Endothelial cell of umbilical vein (primary cell): ENCODE results near the gene ZNF441. TPM values are rescaled to one million over a fixed set of nuclear protein-coding genes. Genes with fewer than 3 reads are reported as not detected.

Experiments
- BruUV-seq: library from RNA; stranded (reverse); fragments of 400-500 nt; replicated peaks from 2 replicates; lab custom pipeline; 2021; lab: Mats Ljungman, UMichigan
- CTCF ChIA-PET: fragments of 300-600, 350-600 bp; sonication (Branson Sonifier 250); formaldehyde crosslinking; loops from one replicate; lab custom pipeline; 2021; ENCODE audit warnings: antibody characterized with exemption, inconsistent platforms; lab: Charles Lee
- POLR2A ChIA-PET: fragments of 300-600, 350-600 bp; sonication (Branson Sonifier 250); formaldehyde crosslinking; loops from one replicate; lab custom pipeline; 2021; ENCODE audit warnings: antibody characterized with exemption, inconsistent platforms; lab: Charles Lee
- DNase-seq: peaks from one replicate; pipeline ENCODE4 v3.0.0-alpha.2; 2011; ENCODE audit warnings: low read depth, low spot score
- FAIRE-seq: peaks from 2 replicates; lab custom pipeline; 2011; peaks lifted over from hg19 to GRCh38; lab: Jason Lieb, UNC
- H2AFZ ChIP-seq: 2 replicates; pipeline ENCODE4 v1.6.0; 2012; ENCODE audit warnings: low read depth, low read length, control low read depth, inconsistent platforms
- H3K27ac ChIP-seq: 2 replicates; pipeline ENCODE4 v1.5.1; 2011; ENCODE audit warnings: low read depth, mild to moderate bottlenecking, control low read depth, low read length, moderate library complexity; ENCODE audit not compliant: insufficient read depth
- H3K27me3 ChIP-seq, 2 experiments: 2 replicates each; pipeline versions ENCODE4 v1.6.0 to v1.6.1; 2011; ENCODE audit warnings: low read length in 2 of 2, mixed read lengths in 1 of 2; ENCODE audit not compliant: control insufficient read depth in 2 of 2, insufficient read depth in 2 of 2
- H3K36me3 ChIP-seq, 2 experiments: 2 replicates in 1 of 2; 3 replicates in 1 of 2; pipeline ENCODE4 v1.5.1; 2011; ENCODE audit warnings: low read length in 2 of 2, mild to moderate bottlenecking in 1 of 2, moderate library complexity in 1 of 2; ENCODE audit not compliant: control insufficient read depth in 2 of 2, insufficient read depth in 2 of 2; ENCODE audit errors: extremely low read depth in 1 of 2
- H3K4me1 ChIP-seq: 3 replicates; pipeline ENCODE4 v1.5.1; 2011; ENCODE audit warnings: mild to moderate bottlenecking, low read length; ENCODE audit not compliant: control insufficient read depth, insufficient read depth; ENCODE audit errors: extremely low read depth
- H3K4me2 ChIP-seq: 2 replicates; pipeline ENCODE4 v1.6.1; 2011; ENCODE audit warnings: low read length, control low read depth, mixed read lengths; ENCODE audit not compliant: insufficient read depth
- H3K4me3 ChIP-seq, 3 experiments: fragments of 200-600 bp in 1 of 3; sonication (generic), shearing (Covaris generic) in 1 of 3; replicated peaks in 1 of 3; 2 replicates each; pipeline ENCODE4 v1.5.1; 2011 to 2016; ENCODE audit warnings: control low read depth in 3 of 3, low read length in 3 of 3, mild to moderate bottlenecking in 2 of 3, inconsistent platforms in 1 of 3, low read depth in 1 of 3, moderate library complexity in 1 of 3; ENCODE audit not compliant: insufficient read depth in 1 of 3
- H3K79me2 ChIP-seq: 2 replicates; pipeline ENCODE4 v1.6.0; 2012; ENCODE audit warnings: low read length, inconsistent platforms; ENCODE audit not compliant: control insufficient read depth, insufficient read depth
- H3K9ac ChIP-seq: replicated peaks from 2 replicates; pipeline ENCODE3; 2011; ENCODE audit warnings: low read length, control low read depth; ENCODE audit not compliant: insufficient read depth; ENCODE audit errors: extremely low read depth
- H3K9me1 ChIP-seq: replicated peaks from 3 replicates; pipeline ENCODE4 v1.6.0; 2011; ENCODE audit warnings: mild to moderate bottlenecking, low read length; ENCODE audit not compliant: control insufficient read depth, insufficient read depth; ENCODE audit errors: extremely low read depth
- H3K9me3 ChIP-seq: replicated peaks from 2 replicates; pipeline ENCODE4 v1.5.1; 2012; ENCODE audit warnings: low read length, inconsistent platforms; ENCODE audit not compliant: control insufficient read depth, insufficient read depth
- H4K20me1 ChIP-seq: replicated peaks from 2 replicates; pipeline ENCODE3; 2011; ENCODE audit warnings: mild to moderate bottlenecking, low read length; ENCODE audit not compliant: control insufficient read depth, insufficient read depth; ENCODE audit errors: extremely low read depth
- CTCF ChIP-seq, 2 donors: IDR thresholded peaks; 1 replicate in 1 of 2; 2 replicates in 1 of 2; pipeline ENCODE4 v1.5.1; 2011; ENCODE audit warnings: low read length in 2 of 2, mild to moderate bottlenecking in 2 of 2, moderate library complexity in 2 of 2, control low read depth in 1 of 2, inconsistent platforms in 1 of 2, low read depth in 1 of 2; ENCODE audit not compliant: insufficient read depth in 1 of 2; ENCODE audit errors: extremely low read depth in 1 of 2
- EZH2 ChIP-seq: IDR thresholded peaks from 2 replicates; pipeline ENCODE4 v1.6.1; 2012; ENCODE audit warnings: borderline replicate concordance, low read depth, mild to moderate bottlenecking, moderate library complexity, low read length, inconsistent platforms; ENCODE audit not compliant: severe bottlenecking
- FOS ChIP-seq: IDR thresholded peaks from 2 replicates; pipeline ENCODE4 v1.6.1; 2011; ENCODE audit warnings: mild to moderate bottlenecking, low read length, moderate library complexity, borderline replicate concordance; ENCODE audit not compliant: insufficient read depth
- GATA2 ChIP-seq: IDR thresholded peaks from 2 replicates; pipeline ENCODE4 v1.7.0; 2011; ENCODE audit warnings: low read depth, mild to moderate bottlenecking, moderate library complexity, mixed read lengths, low read length; ENCODE audit not compliant: insufficient read length, insufficient read depth
- JUN ChIP-seq: IDR thresholded peaks from 2 replicates; pipeline ENCODE4 v1.6.1; 2011; ENCODE audit warnings: borderline replicate concordance, low read depth; ENCODE audit not compliant: insufficient read length, insufficient read depth
- MYC ChIP-seq: IDR thresholded peaks from one replicate; pipeline ENCODE4 v1.6.1; 2011; ENCODE audit warnings: mild to moderate bottlenecking, low read depth, low read length
- POLR2A ChIP-seq: IDR thresholded peaks from 2 replicates; pipeline ENCODE4 v1.6.1; 2012; ENCODE audit warnings: low read depth, mild to moderate bottlenecking, control low read depth, low read length
- POLR2AphosphoS5 ChIP-seq: IDR thresholded peaks from 2 replicates; pipeline ENCODE4 v1.6.1; 2012; ENCODE audit warnings: low read depth, mild to moderate bottlenecking, control low read depth, low read length, moderate library complexity; ENCODE audit not compliant: insufficient read depth
- dilution Hi-C: fragments of 300-500 bp; cut with MboI; formaldehyde crosslinking; loops from one replicate; pipeline ENCODE4 v1.15.0; 2019; ENCODE audit warnings: low sequenced_read_pairs; ENCODE audit not compliant: extremely low pct_ligation_motif_present
- intact Hi-C: fragments of 100-400 bp; cut with micrococcal nuclease; formaldehyde crosslinking; loops from one replicate; pipeline ENCODE4 v1.10.0; 2022
- polyA plus RNA-seq, 4 experiments: library from polyadenylated mRNA; depleted of rRNA in 3 of 4; stranded (reverse) in 3 of 4; unstranded in 1 of 4; fragments of >200 nt; gene quantifications; 2 replicates each; pipeline versions ENCODE4 v1.2.1 to v1.2.3, GENCODE V29; 2011 to 2012; ENCODE audit warnings: missing spikeins in 1 of 4
- total RNA-seq: library from RNA; stranded (reverse); gene quantifications from 2 replicates; pipeline ENCODE4 v1.2.3, GENCODE V29; 2021
- TF ChIP-seq, protein P1 (sequence below): IDR thresholded peaks from 2 replicates; pipeline ENCODE4 v1.6.1; 2011; ENCODE audit not compliant: insufficient read depth, insufficient read length

ZNF441 gene
- total and polyA plus RNA-seq, 2 donors (not counting 3 experiments of a cell fraction or from before 2014, with no cell fraction given) = 1.9 to 4.5 TPM

DNA sequence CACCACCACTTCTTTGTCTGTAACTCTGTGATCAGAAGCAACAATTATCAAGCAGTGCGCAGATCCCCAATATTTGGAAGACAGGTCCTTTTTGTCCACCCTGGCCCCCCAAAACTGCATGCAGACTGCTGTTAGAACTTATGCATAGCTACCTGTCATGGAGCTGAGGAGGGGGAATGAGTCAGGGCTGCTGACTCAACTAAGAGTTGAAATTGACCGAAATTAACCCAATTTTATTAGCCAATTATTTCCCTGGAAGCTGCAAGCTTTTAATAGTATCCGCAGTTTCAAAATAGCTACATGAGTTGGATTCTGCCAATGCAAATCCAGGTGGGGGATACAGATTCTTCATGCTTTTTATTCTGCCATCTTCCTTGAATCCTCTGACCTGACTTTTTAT lies 17.6 kb downstream of the ZNF441 start:
- Histone ChIP-seq H4K20me1 (no peaks in the 10 kb centered on the region), H3K4me3 (no peak overlapping the region), H3K79me2 (no peaks in the 10 kb centered on the region), H3K36me3 (peaks cover 8 to 11% of the 10 kb centered on the region in 2 experiments), H3K9me1 (no peaks in the 10 kb centered on the region), H3K9me3 (peaks cover 28% of the 10 kb centered on the region), H3K4me1 (no peaks in the 10 kb centered on the region), H3K4me2 (no peak overlapping the region), H2AFZ (no peak overlapping the region), H3K27ac (no peak overlapping the region), H3K27me3 (no peaks in the 10 kb centered on the region), H3K9ac (no peak overlapping the region)
- intact Hi-C loops = no loop called here
- POLR2A ChIA-PET = no interaction called here
- DNase-seq (no peak), FAIRE-seq (no peak)
- dilution Hi-C loops = no loop called here
- TF ChIP-seq CTCF (IDR thresholded peaks at IDR 0.05; ENCODE audit: extremely low read depth in 1 of 2, insufficient read depth in 1 of 2, low read depth in 1 of 2, low read length in 2 of 2) (no peak), FOS (no peak), POLR2AphosphoS5 (no peak), MYC (no peak), JUN (no peak), EZH2 (no peak), POLR2A (no peak), GATA2 (no peak)
- TF ChIP-seq, protein P1, sequence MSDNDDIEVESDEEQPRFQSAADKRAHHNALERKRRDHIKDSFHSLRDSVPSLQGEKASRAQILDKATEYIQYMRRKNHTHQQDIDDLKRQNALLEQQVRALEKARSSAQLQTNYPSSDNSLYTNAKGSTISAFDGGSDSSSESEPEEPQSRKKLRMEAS = no peak
- CTCF ChIA-PET = no interaction called here
- no TSS peak for BruUV-seq
